HCT116 (cell line): ENCODE data around the gene MYH15. TPM values are rescaled to one million over a fixed set of nuclear protein-coding genes. Genes with fewer than 3 reads are reported as not detected.

Experiments used
- ATAC-seq: fragments of 200-7000 bp; cut with Tn5 transposase; 2 replicates; pipeline ENCODE4 v1.9.1; 2020; ENCODE audit warnings: mild to moderate bottlenecking, moderate library complexity
- BruUV-seq: library from RNA; stranded (reverse); fragments of 400-500 nt; replicated peaks from 2 replicates; lab custom pipeline; 2021; lab: Mats Ljungman, UMichigan
- CTCF ChIA-PET: fragments of 300-600 bp; sonication (Branson Sonifier 250); formaldehyde crosslinking; loops from one replicate; lab custom pipeline; 2021; ENCODE audit warnings: antibody characterized with exemption; lab: Charles Lee
- POLR2A ChIA-PET: fragments of 300-600, 350-600 bp; sonication (Branson Sonifier 250); formaldehyde crosslinking; loops from one replicate; lab custom pipeline; 2021; ENCODE audit warnings: antibody characterized with exemption; lab: Charles Lee
- RAD21 ChIA-PET, 2 experiments: fragments of 300-600 bp; sonication (Branson Sonifier 250); formaldehyde crosslinking; loops; one replicate each; lab custom pipeline; 2023; ENCODE audit warnings: low total read pairs in 2 of 2; ENCODE audit not compliant: uncharacterized antibody in 2 of 2, unreplicated experiment in 2 of 2, low non-redundant PET in 1 of 2; lab: Charles Lee
- DNase-seq: peaks from one replicate; pipeline ENCODE4 v3.0.0-alpha.2; 2010; ENCODE audit warnings: low read depth, low spot score
- H2AFZ ChIP-seq: fragments of 200-600 bp; shearing (Covaris generic), sonication (generic); 2 replicates; pipeline ENCODE4 v1.6.1; 2017; ENCODE audit warnings: low read depth, mixed run types, mixed read lengths, antibody characterized with exemption, low read length; ENCODE audit not compliant: poor library complexity, severe bottlenecking
- H3K27ac ChIP-seq: 2 replicates; pipeline ENCODE4 v1.5.1; 2012; ENCODE audit warnings: low read depth, low read length
- H3K27me3 ChIP-seq: fragments of 200-600 bp; sonication (generic); 2 replicates; pipeline ENCODE4 v1.6.1; 2016; ENCODE audit warnings: mixed run types, low read length, mixed read lengths; ENCODE audit not compliant: insufficient read depth
- H3K36me3 ChIP-seq, 2 experiments: fragments of 200-500 bp in 1 of 2; fragments of 200-600 bp in 1 of 2; sonication (Bioruptor generic) in 1 of 2; sonication (generic) in 1 of 2; 2 replicates each; pipeline versions ENCODE4 v1.5.1 to v1.6.1; 2014 to 2016; ENCODE audit warnings: low read length in 2 of 2, inconsistent platforms in 1 of 2, mixed read lengths in 1 of 2, mixed run types in 1 of 2; ENCODE audit not compliant: insufficient read depth in 2 of 2, control insufficient read depth in 1 of 2
- H3K4me1 ChIP-seq, 2 experiments: fragments of 200-600 bp in 1 of 2; sonication (generic) in 1 of 2; 2 replicates each; pipeline versions ENCODE4 v1.5.1 to v1.6.1; 2012 to 2017; ENCODE audit warnings: low read length in 2 of 2, inconsistent platforms in 1 of 2, mild to moderate bottlenecking in 1 of 2, mixed read lengths in 1 of 2, mixed run types in 1 of 2, moderate library complexity in 1 of 2; ENCODE audit not compliant: insufficient read depth in 2 of 2, control insufficient read depth in 1 of 2
- H3K4me2 ChIP-seq: fragments of 200-600 bp; sonication (generic); 2 replicates; pipeline ENCODE4 v1.6.1; 2017; ENCODE audit warnings: mixed run types, low read length, mixed read lengths
- H3K4me3 ChIP-seq, 2 experiments: fragments of 200-600 bp in 1 of 2; sonication (generic) in 1 of 2; replicated peaks in 1 of 2; 2 replicates each; pipeline ENCODE4 v1.5.1; 2011 to 2016; ENCODE audit warnings: low read length in 2 of 2, control low read depth in 1 of 2, low read depth in 1 of 2, mild to moderate bottlenecking in 1 of 2, mixed read lengths in 1 of 2, mixed run types in 1 of 2
- H3K79me2 ChIP-seq: fragments of 200-600 bp; sonication (generic); 2 replicates; pipeline ENCODE4 v1.6.1; 2017; ENCODE audit warnings: mild to moderate bottlenecking, mixed run types, low read length, moderate library complexity, mixed read lengths; ENCODE audit not compliant: insufficient read depth
- H3K9ac ChIP-seq: fragments of 200-600 bp; sonication (generic); 2 replicates; pipeline ENCODE4 v1.6.1; 2016; ENCODE audit warnings: low read length, mixed read lengths
- H3K9me2 ChIP-seq: fragments of 200-600 bp; sonication (generic), shearing (Covaris generic); 2 replicates; pipeline ENCODE4 v1.6.1; 2017; ENCODE audit warnings: mixed run types, mild to moderate bottlenecking, moderate library complexity; ENCODE audit not compliant: insufficient read depth
- H3K9me3 ChIP-seq, 2 experiments: fragments of 200-500 bp in 1 of 2; fragments of 200-600 bp in 1 of 2; sonication (Bioruptor generic) in 1 of 2; sonication (generic) in 1 of 2; 2 replicates each; pipeline ENCODE4 v1.6.1; 2014 to 2017; ENCODE audit warnings: low read length in 2 of 2, mixed read lengths in 2 of 2, inconsistent platforms in 1 of 2, low read depth in 1 of 2, mild to moderate bottlenecking in 1 of 2, mixed run types in 1 of 2, moderate library complexity in 1 of 2; ENCODE audit not compliant: control insufficient read depth in 1 of 2, insufficient read depth in 1 of 2
- H4K20me1 ChIP-seq: fragments of 200-600 bp; sonication (generic), shearing (Covaris generic); 2 replicates; pipeline ENCODE4 v1.6.1; 2017; ENCODE audit warnings: mixed run types, mild to moderate bottlenecking, moderate library complexity; ENCODE audit not compliant: insufficient read depth
- CEBPB ChIP-seq: IDR thresholded peaks from 2 replicates; pipeline ENCODE4 v1.6.1; 2012; ENCODE audit warnings: low read depth
- EGR1 ChIP-seq: IDR thresholded peaks from 2 replicates; pipeline ENCODE4 v1.6.1; 2012; ENCODE audit warnings: low read depth
- EZH2 ChIP-seq: fragments of 200-600 bp; sonication (generic); IDR thresholded peaks from 2 replicates; pipeline ENCODE4 v1.6.1; 2017; ENCODE audit warnings: antibody characterized with exemption, mixed run types
- JUND ChIP-seq: IDR thresholded peaks from 2 replicates; pipeline ENCODE4 v1.6.1; 2012
- SP1 ChIP-seq: IDR thresholded peaks from 2 replicates; pipeline ENCODE4 v1.6.1; 2012; ENCODE audit warnings: low read depth
- TCF7L2 ChIP-seq: IDR thresholded peaks from 2 replicates; pipeline ENCODE4 v1.7.0; 2011; ENCODE audit warnings: borderline replicate concordance, inconsistent platforms; ENCODE audit not compliant: insufficient read depth, insufficient read length; ENCODE audit errors: extremely low read depth
- ZNF274 ChIP-seq: fragments of 200-500 bp; sonication (Bioruptor generic); IDR thresholded peaks from 2 replicates; pipeline ENCODE4 v1.6.1; 2014; ENCODE audit warnings: mild to moderate bottlenecking, low read depth, low read length, inconsistent platforms
- intact Hi-C: fragments of 100-400 bp; cut with micrococcal nuclease; formaldehyde crosslinking; loops from 2 replicates; pipeline ENCODE4 v1.10.0; 2022
- total RNA-seq: library from RNA; stranded (reverse); gene quantifications from one replicate; pipeline ENCODE4 v1.2.1, GENCODE V29; 2021; ENCODE audit not compliant: unreplicated experiment
- TF ChIP-seq, protein P1 (sequence below): IDR thresholded peaks from 2 replicates; pipeline ENCODE4 v1.6.1; 2011; ENCODE audit warnings: mild to moderate bottlenecking, low read length, moderate library complexity; ENCODE audit not compliant: insufficient replicate concordance; ENCODE audit errors: extremely low read depth
- TF ChIP-seq, protein P2 (sequence below): IDR thresholded peaks from 2 replicates; pipeline ENCODE4 v1.6.1; 2012; ENCODE audit warnings: low read depth
- TF ChIP-seq, protein P3 (sequence below): IDR thresholded peaks from 2 replicates; pipeline ENCODE4 v1.6.1; 2012

Gene MYH15
- total RNA-seq, 1 experiment from 2014 or later = 11.2 TPM

DNA sequence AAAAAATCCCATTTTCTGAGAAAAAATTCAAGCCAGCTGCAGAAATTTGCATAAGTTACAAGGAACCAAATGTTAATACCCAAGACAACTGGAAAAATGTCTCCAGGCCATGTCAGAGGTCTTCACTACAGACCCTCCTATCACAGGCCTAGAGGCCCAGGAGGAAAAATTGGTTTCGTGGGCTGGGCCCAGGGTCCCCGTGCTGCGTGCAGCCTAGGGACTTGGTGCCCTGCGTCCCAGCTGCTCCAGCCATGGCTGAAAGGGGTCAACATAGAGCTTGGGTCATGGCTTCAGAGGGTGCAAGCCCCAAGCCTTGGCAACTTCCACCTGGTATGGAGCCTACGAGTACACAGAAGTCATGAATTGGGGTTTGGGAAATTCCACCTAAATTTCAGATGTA, 78.0 kb downstream of the MYH15 start:
- Histone ChIP-seq H3K36me3 (no peaks in the 10 kb centered on the region), H3K9me2 (no peaks in the 10 kb centered on the region), H3K9me3 (peaks cover 0 to 9% of the 10 kb centered on the region in 2 experiments; a peak in 1 of 4 replicates), H3K27ac (no peak overlapping the region), H3K4me3 (no peak overlapping the region), H3K4me2 (no peak overlapping the region), H3K9ac (no peak overlapping the region), H4K20me1 (no peaks in the 10 kb centered on the region), H3K79me2 (no peaks in the 10 kb centered on the region), H3K4me1 (no peaks in the 10 kb centered on the region), H2AFZ (no peak overlapping the region), H3K27me3 (no peaks in the 10 kb centered on the region)
- intact Hi-C loops = no loop called here
- POLR2A ChIA-PET = no interaction called here
- DNase-seq (no peak), ATAC-seq (no peak)
- RAD21 ChIA-PET = no interaction called here
- BruUV-seq = no TSS peak
- CTCF ChIA-PET = no interaction called here
- TF ChIP-seq, protein P1, sequence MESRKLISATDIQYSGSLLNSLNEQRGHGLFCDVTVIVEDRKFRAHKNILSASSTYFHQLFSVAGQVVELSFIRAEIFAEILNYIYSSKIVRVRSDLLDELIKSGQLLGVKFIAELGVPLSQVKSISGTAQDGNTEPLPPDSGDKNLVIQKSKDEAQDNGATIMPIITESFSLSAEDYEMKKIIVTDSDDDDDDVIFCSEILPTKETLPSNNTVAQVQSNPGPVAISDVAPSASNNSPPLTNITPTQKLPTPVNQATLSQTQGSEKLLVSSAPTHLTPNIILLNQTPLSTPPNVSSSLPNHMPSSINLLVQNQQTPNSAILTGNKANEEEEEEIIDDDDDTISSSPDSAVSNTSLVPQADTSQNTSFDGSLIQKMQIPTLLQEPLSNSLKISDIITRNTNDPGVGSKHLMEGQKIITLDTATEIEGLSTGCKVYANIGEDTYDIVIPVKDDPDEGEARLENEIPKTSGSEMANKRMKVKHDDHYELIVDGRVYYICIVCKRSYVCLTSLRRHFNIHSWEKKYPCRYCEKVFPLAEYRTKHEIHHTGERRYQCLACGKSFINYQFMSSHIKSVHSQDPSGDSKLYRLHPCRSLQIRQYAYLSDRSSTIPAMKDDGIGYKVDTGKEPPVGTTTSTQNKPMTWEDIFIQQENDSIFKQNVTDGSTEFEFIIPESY = no peak
- TF ChIP-seq ZNF274 = no peak
- TF ChIP-seq JUND = no peak
- TF ChIP-seq TCF7L2 = no peak
- no peak for TF ChIP-seq EGR1
- TF ChIP-seq, protein P2, sequence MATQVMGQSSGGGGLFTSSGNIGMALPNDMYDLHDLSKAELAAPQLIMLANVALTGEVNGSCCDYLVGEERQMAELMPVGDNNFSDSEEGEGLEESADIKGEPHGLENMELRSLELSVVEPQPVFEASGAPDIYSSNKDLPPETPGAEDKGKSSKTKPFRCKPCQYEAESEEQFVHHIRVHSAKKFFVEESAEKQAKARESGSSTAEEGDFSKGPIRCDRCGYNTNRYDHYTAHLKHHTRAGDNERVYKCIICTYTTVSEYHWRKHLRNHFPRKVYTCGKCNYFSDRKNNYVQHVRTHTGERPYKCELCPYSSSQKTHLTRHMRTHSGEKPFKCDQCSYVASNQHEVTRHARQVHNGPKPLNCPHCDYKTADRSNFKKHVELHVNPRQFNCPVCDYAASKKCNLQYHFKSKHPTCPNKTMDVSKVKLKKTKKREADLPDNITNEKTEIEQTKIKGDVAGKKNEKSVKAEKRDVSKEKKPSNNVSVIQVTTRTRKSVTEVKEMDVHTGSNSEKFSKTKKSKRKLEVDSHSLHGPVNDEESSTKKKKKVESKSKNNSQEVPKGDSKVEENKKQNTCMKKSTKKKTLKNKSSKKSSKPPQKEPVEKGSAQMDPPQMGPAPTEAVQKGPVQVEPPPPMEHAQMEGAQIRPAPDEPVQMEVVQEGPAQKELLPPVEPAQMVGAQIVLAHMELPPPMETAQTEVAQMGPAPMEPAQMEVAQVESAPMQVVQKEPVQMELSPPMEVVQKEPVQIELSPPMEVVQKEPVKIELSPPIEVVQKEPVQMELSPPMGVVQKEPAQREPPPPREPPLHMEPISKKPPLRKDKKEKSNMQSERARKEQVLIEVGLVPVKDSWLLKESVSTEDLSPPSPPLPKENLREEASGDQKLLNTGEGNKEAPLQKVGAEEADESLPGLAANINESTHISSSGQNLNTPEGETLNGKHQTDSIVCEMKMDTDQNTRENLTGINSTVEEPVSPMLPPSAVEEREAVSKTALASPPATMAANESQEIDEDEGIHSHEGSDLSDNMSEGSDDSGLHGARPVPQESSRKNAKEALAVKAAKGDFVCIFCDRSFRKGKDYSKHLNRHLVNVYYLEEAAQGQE = no peak
- TF ChIP-seq SP1 = no peak
- TF ChIP-seq, protein P3, sequence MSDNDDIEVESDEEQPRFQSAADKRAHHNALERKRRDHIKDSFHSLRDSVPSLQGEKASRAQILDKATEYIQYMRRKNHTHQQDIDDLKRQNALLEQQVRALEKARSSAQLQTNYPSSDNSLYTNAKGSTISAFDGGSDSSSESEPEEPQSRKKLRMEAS = no peak
- TF ChIP-seq EZH2 = no peak
- TF ChIP-seq CEBPB = no peak
